H1 (cell line): ENCODE data around the gene RPN2. TPM values are rescaled to one million over a fixed set of nuclear protein-coding genes. Genes with fewer than 3 reads are reported as not detected.

ENCODE experiments used
- CHD1 ChIP-seq: IDR thresholded peaks from 2 replicates; pipeline ENCODE4 v1.6.1; 2012; ENCODE audit warnings: low read depth, low read length, improper control_type of control experiment
- EGR1 ChIP-seq: IDR thresholded peaks from 2 replicates; pipeline ENCODE4 v1.6.1; 2011; ENCODE audit warnings: low read depth, low read length, borderline replicate concordance
- HDAC2 ChIP-seq, 2 experiments: fragments of 300-600 bp in 1 of 2; sonication (generic) in 1 of 2; IDR thresholded peaks; 2 replicates each; pipeline ENCODE4 v1.6.1; 2011 to 2012; ENCODE audit warnings: low read depth in 2 of 2, low read length in 2 of 2, mild to moderate bottlenecking in 2 of 2, moderate library complexity in 2 of 2, borderline replicate concordance in 1 of 2, inconsistent platforms in 1 of 2
- USF2 ChIP-seq: IDR thresholded peaks from 2 replicates; pipeline ENCODE4 v1.6.1; 2011; ENCODE audit warnings: low read length, improper control_type of control experiment
- polyA plus RNA-seq, 7 experiments: library from polyadenylated mRNA; depleted of rRNA in 3 of 7; stranded (reverse) in 5 of 7; unstranded in 2 of 7; fragments of >200 nt in 5 of 7; fragments of 200-250 nt in 2 of 7; gene quantifications; 1 replicate in 5 of 7; 2 replicates in 1 of 7; 4 replicates in 1 of 7; pipeline versions ENCODE4 v1.2.1 to v1.2.3, GENCODE V29; 2011 to 2013; ENCODE audit warnings: missing spikeins in 2 of 7, mixed read lengths in 2 of 7
- total RNA-seq: library from RNA; stranded (reverse); fragmentation: NEBNext Ultra II Directional; extraction: Animal tissue kit (Norgen Biotek cat#: 25700); gene quantifications from 2 replicates; pipeline ENCODE4 v1.2.1, GENCODE V29; 2021

Gene RPN2
- total and polyA plus RNA-seq, 2 of the 8 experiments (the other 6 are each of a cell fraction or from before 2014, with no cell fraction given), result 236 to 379 TPM

DNA sequence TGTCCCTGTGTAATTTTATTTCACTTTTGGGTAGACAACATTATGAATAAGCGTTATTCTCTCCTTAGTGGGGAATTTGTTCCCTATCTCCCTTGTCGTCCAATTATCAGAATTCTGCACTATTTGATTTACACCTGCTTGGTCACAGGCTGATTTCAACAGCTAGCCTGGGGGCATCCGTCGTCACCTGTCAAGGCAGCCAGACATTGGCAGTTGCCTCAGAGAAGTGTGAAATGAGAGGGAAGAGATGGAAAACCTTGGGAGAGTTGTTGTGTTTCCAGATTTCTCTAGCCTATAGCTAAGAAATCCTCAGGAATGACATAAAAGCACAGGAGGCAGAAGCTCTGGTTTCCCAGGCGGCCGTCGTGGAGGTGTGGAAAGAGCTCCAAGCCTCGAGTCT, 83.4 kb downstream of the RPN2 start (continued):
- no peak for TF ChIP-seq HDAC2 (IDR thresholded peaks at IDR 0.05; ENCODE audit: borderline replicate concordance in 1 of 2, low read depth in 2 of 2, low read length in 2 of 2)
- TF ChIP-seq CHD1, result no peak
- no peak for TF ChIP-seq EGR1
- no peak for TF ChIP-seq USF2
